Lower leg skin (tissue), 4 donors: ENCODE measurements around the gene WNK2. TPM values are rescaled to one million over a fixed set of nuclear protein-coding genes. Genes with fewer than 3 reads are reported as not detected.

ENCODE experiments used
- DNase-seq, 2 donors: peaks; one replicate each; pipeline ENCODE4 v3.0.0-alpha.2; 2019; ENCODE audit warnings: low spot score in 2 of 2
- H3K4me3 ChIP-seq: fragments of 200-600 bp; sonication (generic); 2 replicates; pipeline ENCODE4 v1.5.1; 2017; ENCODE audit warnings: mild to moderate bottlenecking, low read depth; ENCODE audit not compliant: poor library complexity, severe bottlenecking
- POLR2A ChIP-seq, 2 donors: fragments of 450-650 bp; IDR thresholded peaks; one replicate each; pipeline ENCODE4 v1.6.1; 2016 to 2017; ENCODE audit warnings: antibody characterized with exemption in 2 of 2, mild to moderate bottlenecking in 1 of 2, moderate library complexity in 1 of 2
- whole genome bisulfite sequencing, 2 donors: methylation state at CpG; one replicate each; pipeline ENCODE4 v1.1.5; 2018; 5-methylcytosine and 5-hydroxymethylcytosine counted together
- intact Hi-C: fragments of 100-400 bp; cut with DNase I; formaldehyde crosslinking; loops from one replicate; pipeline ENCODE4 v1.15.0; 2023; ENCODE audit warnings: low total_unique reads
- total RNA-seq, 4 donors: library from RNA; depleted of rRNA; stranded (reverse); fragments of >200 nt; gene quantifications; one replicate each; pipeline ENCODE4 v1.1.0, GENCODE V29; 2016
- TF ChIP-seq, protein P1 (sequence below), 3 donors: fragments of 450-650 bp; IDR thresholded peaks; one replicate each; pipeline ENCODE4 v1.5.1; 2016; ENCODE audit warnings: antibody characterized with exemption in 3 of 3, mild to moderate bottlenecking in 3 of 3, moderate library complexity in 2 of 3

Gene WNK2
- total RNA-seq, 4 donors from 2014 or later, result 35.3 to 53.6 (median 42.6) TPM

DNA sequence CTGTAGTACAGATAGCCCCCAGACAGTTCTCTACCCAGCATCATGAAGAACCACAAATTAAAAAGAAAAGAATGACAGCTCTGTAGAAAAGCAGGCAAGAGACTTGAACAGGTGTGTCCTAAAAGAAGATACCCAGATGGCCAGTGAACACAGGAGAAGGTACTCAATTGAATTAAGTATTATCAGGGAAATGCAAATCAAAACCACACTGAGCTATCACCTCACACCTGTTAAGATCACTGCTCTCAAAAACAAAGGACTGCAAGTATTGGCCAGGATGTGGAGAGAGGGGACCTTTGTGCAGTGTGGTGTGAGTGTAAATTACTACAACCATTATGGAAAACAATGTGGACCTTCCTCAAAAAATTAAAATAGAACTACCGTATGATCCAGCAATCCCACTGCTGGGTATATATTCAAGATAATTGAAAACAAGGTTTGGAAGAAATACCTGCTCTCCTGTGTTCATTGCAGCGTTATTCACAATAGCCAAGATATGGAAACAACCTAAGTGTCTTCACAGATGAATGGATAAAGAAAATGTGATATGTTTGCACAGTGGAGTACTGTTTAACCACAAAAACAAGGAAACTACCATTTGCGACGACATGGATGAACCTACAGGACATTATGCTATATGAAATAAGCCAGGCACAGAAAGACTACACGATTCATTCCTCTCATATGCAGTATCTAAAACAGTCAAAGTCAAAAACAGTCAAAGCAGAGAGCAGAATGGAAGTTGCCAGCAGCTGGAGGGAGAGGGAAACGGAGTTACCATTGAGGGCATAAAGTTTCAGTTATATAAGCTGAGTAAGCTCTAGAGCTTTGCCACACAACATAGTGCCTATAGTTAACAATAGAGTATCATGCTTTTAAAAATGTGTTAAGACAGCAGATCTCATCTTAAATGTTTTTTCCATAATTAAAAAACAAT, 102.6 kb downstream of the WNK2 start:
- WGBS, 2 donors, result 85 to 87% methylated on average over 6 of the region's 6 CpGs
- DNase-seq, result no peak
- TF ChIP-seq POLR2A (IDR thresholded peaks at IDR 0.05), result no peak
- TF ChIP-seq, protein P1, sequence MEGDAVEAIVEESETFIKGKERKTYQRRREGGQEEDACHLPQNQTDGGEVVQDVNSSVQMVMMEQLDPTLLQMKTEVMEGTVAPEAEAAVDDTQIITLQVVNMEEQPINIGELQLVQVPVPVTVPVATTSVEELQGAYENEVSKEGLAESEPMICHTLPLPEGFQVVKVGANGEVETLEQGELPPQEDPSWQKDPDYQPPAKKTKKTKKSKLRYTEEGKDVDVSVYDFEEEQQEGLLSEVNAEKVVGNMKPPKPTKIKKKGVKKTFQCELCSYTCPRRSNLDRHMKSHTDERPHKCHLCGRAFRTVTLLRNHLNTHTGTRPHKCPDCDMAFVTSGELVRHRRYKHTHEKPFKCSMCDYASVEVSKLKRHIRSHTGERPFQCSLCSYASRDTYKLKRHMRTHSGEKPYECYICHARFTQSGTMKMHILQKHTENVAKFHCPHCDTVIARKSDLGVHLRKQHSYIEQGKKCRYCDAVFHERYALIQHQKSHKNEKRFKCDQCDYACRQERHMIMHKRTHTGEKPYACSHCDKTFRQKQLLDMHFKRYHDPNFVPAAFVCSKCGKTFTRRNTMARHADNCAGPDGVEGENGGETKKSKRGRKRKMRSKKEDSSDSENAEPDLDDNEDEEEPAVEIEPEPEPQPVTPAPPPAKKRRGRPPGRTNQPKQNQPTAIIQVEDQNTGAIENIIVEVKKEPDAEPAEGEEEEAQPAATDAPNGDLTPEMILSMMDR (IDR thresholded peaks at IDR 0.05), result no peak
- intact Hi-C loops, result no loop called here
- H3K4me3 ChIP-seq, result no peak overlapping the region

DNA sequence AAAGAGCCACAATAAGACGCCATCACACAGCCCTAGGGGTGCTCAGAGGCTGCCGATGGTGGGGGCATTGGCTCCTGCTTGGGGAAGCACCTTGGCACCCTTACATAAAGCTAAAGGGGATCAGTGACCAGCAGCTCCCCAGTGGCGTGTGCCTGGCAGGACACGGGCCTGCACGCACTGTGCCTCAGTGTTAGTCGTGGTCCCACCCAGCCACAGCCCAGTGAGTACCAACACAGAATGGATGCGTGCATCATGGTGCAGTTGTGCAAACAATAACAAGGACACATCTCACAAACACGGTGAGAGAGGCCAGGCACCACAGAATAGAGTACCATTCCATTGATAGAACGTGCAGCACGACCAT, 103.2 kb downstream of the WNK2 start:
- intact Hi-C loops, result no loop called here
- H3K4me3 ChIP-seq, result no peak overlapping the region
- 92% methylated on average over 10 of the region's 10 CpGs for WGBS, 2 donors
- TF ChIP-seq, protein P1 (IDR thresholded peaks at IDR 0.05), result no peak
- TF ChIP-seq POLR2A (IDR thresholded peaks at IDR 0.05), result no peak
- peak in 1 of 2 donors; percentile 52 for DNase-seq

DNA sequence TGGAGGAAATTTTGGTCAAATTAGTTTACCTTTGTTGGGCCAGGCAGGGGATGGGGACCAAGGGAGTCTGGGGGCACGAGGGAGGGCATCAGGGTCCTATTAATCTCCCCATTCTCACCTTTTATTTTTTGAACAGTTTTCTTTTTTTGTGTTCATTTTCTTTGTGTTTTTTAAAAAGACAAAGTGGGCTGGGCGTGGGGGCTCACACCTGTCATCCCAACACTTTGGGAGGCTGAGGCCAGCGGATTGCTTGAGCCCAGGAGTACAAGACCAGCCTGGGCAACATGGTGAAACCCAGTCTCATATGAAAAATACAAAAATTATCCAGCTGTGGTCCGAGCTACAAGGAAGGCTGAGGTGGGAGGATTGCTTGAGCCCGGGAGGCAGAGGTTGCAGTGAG, 103.7 kb downstream of the WNK2 start:
- WGBS, 2 donors, result 89 to 90% methylated on average over 5 of the region's 5 CpGs
- no peak for TF ChIP-seq POLR2A (IDR thresholded peaks at IDR 0.05)
- TF ChIP-seq, protein P1 (IDR thresholded peaks at IDR 0.05), result no peak
- no peak overlapping the region for H3K4me3 ChIP-seq
- peak in 1 of 2 donors; percentile 71 for DNase-seq
- intact Hi-C loops, result no loop called here

DNA sequence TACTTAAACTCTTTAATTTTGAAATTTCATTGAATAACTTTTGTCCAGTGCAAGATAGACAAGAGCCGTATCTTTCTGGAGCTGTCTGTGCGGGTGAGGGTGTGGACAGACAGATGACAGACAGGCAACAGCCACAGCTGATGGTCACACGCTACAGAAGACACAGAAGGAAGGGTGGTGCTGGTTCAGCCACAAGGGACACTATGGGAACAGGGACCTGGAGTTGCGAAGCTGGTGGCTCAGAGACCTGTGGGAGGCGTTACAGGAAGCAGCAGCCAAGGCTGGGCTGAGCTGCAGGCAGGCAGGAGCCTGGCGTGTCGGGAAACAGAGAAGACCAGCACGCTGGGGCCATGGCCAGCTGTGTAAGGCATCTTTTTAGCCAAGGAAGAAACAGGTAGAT, 104.4 kb downstream of the WNK2 start:
- no peak overlapping the region for H3K4me3 ChIP-seq
- WGBS, 2 donors, result 76 to 82% methylated on average over 8 of the region's 8 CpGs
- intact Hi-C loops, result no loop called here
- DNase-seq, result no peak
- no peak for TF ChIP-seq POLR2A (IDR thresholded peaks at IDR 0.05)
- TF ChIP-seq, protein P1 (IDR thresholded peaks at IDR 0.05), result no peak

DNA sequence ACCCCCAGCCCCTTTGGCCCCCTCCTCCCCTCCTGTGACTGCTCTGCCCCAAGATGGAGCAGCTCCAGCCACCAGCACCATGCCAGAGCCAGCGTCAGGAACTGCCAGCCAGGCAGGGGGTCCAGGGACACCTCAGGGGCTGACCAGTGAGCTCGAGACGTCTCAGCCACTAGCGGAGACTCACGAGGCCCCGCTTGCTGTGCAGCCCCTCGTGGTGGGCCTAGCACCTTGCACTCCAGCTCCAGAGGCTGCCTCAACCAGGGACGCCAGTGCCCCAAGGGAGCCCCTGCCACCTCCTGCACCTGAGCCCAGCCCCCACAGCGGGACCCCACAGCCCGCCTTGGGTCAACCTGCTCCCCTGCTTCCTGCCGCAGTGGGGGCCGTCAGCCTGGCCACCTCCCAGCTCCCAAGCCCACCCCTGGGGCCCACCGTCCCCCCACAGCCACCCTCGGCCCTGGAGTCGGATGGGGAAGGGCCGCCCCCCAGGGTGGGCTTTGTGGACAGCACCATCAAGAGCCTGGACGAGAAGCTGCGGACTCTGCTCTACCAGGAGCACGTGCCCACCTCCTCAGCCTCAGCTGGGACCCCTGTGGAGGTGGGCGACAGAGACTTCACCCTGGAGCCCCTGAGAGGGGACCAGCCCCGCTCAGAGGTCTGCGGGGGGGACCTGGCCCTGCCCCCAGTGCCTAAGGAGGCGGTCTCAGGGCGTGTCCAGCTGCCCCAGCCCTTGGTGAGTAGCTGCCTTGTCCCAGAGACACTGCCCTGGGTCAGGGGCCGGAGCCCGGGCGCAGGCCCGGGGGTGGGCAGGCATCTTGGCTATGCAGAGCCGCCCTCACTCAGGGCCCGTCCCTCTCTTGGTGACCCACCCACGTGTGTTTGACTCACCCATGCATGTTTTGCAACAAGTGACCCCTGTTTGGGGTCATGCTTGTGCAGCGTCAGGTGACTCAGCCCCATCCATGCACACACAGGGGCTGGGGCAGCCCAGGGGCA, 105.2 kb downstream of the WNK2 start:
- no peak for TF ChIP-seq POLR2A (IDR thresholded peaks at IDR 0.05)
- TF ChIP-seq, protein P1 (IDR thresholded peaks at IDR 0.05), result no peak
- WGBS, 2 donors, result 69 to 79% methylated on average over 17 to 25 of the region's 32 CpGs
- no peak overlapping the region for H3K4me3 ChIP-seq
- peak in 1 of 2 donors; percentile 78 for DNase-seq
- intact Hi-C loops, result no loop called here
